Effector memory CD8-positive, alpha-beta T cell (primary cell): Measurements from ENCODE around the gene CD300LF.

ENCODE experiments used
- ATAC-seq: fragments of 150-1000 bp; cut with Tn5 transposase; replicated peaks from 2 replicates; pipeline ENCODE4 v1.10.0; 2021; ENCODE audit warnings: mild to moderate bottlenecking, moderate library complexity
- DNase-seq, 3 experiments: peaks; one replicate each; pipeline ENCODE4 v3.0.0; 2021
- H3K27ac Mint-ChIP-seq, 2 donors: one replicate each; pipeline ENCODE4 v1.8.0; 2022; ENCODE audit warnings: mild to moderate bottlenecking in 2 of 2, mixed read lengths in 2 of 2, moderate library complexity in 2 of 2
- H3K27me3 Mint-ChIP-seq, 2 donors: one replicate each; pipeline ENCODE4 v1.8.0; 2022; ENCODE audit warnings: mixed read lengths in 2 of 2
- H3K36me3 Mint-ChIP-seq: one replicate; pipeline ENCODE4 v1.8.0; 2022; ENCODE audit warnings: mild to moderate bottlenecking, moderate library complexity, mixed read lengths; ENCODE audit not compliant: insufficient read depth
- H3K4me1 Mint-ChIP-seq, 2 donors: one replicate each; pipeline ENCODE4 v1.8.0; 2022; ENCODE audit warnings: low read depth in 2 of 2, mixed read lengths in 2 of 2
- H3K4me3 Mint-ChIP-seq, 2 donors: one replicate each; pipeline ENCODE4 v1.8.0; 2022; ENCODE audit warnings: mild to moderate bottlenecking in 2 of 2, mixed read lengths in 2 of 2, moderate library complexity in 2 of 2
- H3K9me3 Mint-ChIP-seq, 2 donors: one replicate each; pipeline ENCODE4 v1.8.0; 2022; ENCODE audit warnings: mixed read lengths in 2 of 2

CD300LF gene

GRCh38 chr17:74742978-74743545 is 30.3 kb upstream of the CD300LF start:
- no peak for ATAC-seq
- peaks cover 78 to 82% of the 10 kb centered on the region in 2 donors for H3K4me1 Mint-ChIP-seq
- peak overlapping the region; percentile 85 to 89 for H3K27ac Mint-ChIP-seq
- H3K36me3 Mint-ChIP-seq: peaks cover 34% of the 10 kb centered on the region
- no peaks in the 10 kb centered on the region for H3K27me3 Mint-ChIP-seq
- H3K4me3 Mint-ChIP-seq: peak overlapping the region; percentile 86 to 92
- no peak for DNase-seq
- no peaks in the 10 kb centered on the region for H3K9me3 Mint-ChIP-seq

- ATAC-seq: peak; percentile 18
These were observed 29.4 kb upstream of the CD300LF start for GRCh38 chr17:74742153-74742515.

DNA sequence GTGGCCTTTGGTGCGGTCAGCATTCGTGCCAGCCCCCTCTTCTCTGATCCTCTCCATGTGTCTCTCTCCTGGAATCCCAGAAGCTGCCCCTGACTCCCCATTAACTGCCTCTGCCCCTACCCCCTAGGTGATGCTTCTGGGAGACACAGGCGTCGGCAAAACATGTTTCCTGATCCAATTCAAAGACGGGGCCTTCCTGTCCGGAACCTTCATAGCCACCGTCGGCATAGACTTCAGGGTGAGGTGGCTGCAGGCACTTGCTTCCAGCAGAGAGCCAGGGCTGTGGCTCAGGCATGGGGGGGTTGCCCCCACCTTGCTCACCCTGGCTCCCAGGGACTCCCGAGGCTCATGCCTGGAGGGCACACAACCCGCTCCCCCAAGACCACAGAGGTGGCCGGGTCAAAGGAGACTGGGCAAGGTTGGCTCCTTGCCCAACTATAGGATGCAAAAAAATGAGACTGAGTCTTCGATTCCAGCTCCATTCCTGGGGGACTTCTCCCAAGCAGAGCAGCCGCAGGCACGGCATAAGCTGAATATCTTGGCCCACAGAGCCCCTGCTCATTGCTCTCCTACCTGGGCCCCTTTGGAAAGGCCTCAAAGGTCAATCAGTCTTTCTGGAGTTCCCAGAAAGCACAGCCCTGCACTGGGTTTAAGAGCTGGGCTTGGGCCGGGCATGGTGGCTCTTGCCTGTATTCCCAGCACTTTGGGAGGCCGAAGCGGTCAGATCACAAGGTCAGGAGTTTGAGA is 28.1 kb upstream of the CD300LF start:
- DNase-seq: no peak
- no peak for ATAC-seq
- H3K27me3 Mint-ChIP-seq: no peaks in the 10 kb centered on the region
- peaks cover 32% of the 10 kb centered on the region for H3K36me3 Mint-ChIP-seq
- peak overlapping the region; percentile 85 to 89 for H3K27ac Mint-ChIP-seq
- no peaks in the 10 kb centered on the region for H3K9me3 Mint-ChIP-seq
- H3K4me3 Mint-ChIP-seq: peak overlapping the region; percentile 86 to 92
- peaks cover 74 to 76% of the 10 kb centered on the region in 2 donors for H3K4me1 Mint-ChIP-seq

More at GRCh38 chr17:74742153-74742515, 29.4 kb upstream of the CD300LF start:
- DNase-seq: peak in 2 of 3 experiments; percentile 50
- H3K4me3 Mint-ChIP-seq: peak overlapping the region; percentile 86 to 92
- peaks cover 32% of the 10 kb centered on the region for H3K36me3 Mint-ChIP-seq
- peaks cover 77 to 79% of the 10 kb centered on the region in 2 donors for H3K4me1 Mint-ChIP-seq
- H3K9me3 Mint-ChIP-seq: no peaks in the 10 kb centered on the region
- H3K27ac Mint-ChIP-seq: peak overlapping the region; percentile 85 to 89
- H3K27me3 Mint-ChIP-seq: no peaks in the 10 kb centered on the region

DNA sequence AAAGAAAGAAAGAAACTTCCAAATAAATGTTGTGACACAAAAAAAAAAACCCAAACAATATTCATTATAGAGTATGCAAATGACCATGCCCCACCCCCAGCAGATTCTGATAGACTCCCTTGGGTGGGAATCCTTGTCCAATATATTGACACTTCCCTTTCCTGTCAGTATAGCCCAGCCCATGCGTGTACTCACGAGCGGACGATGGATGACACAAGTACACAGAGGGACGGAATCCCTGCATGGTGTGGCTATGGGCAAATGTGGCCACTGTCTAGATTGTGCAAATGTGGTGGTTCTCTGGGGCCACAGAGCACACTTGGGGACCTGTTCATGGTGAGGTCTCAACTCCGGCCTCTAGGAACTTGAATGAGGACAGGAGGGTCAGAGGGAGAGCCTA is 27.4 kb upstream of the CD300LF start:
- DNase-seq (no peak), ATAC-seq (no peak)
- Mint-ChIP-seq H3K4me3 (peak overlapping the region; percentile 86 to 92), H3K36me3 (peaks cover 32% of the 10 kb centered on the region), H3K9me3 (no peaks in the 10 kb centered on the region), H3K27me3 (no peaks in the 10 kb centered on the region), H3K4me1 (peaks cover 73 to 74% of the 10 kb centered on the region in 2 donors), H3K27ac (peak overlapping the region; percentile 83 to 89)

DNA sequence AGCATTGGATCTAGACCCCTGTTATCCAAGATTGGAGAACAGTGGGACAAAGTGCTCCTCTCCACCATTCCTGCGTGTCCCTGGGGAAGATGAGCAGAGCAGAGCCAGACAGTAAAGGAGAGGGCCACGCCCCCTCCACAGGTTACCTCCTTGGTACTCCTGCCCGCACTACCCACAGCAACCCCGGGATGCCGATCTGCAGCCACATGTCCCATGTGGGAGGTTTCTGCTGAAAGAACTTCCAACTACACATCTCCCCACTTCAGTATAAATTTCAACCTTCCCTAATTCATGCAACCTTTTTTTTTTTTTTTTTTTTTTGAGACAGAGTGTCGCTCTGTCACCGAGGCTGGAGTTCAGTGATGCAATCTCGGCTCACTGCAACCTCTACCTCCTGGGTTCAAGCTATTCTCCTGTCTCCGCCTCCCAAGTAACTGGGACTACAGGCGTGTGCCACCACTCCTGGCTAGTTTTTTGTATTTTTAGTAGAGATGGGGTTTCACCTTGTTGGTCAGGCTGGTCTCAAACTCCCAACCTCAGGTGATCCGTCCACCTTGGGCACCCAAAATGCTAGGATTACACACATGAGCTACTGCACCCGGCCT is 26.6 kb upstream of the CD300LF start:
- H3K27ac Mint-ChIP-seq: peak overlapping the region; percentile 86 to 89
- H3K27me3 Mint-ChIP-seq: no peaks in the 10 kb centered on the region
- peaks cover 67 to 73% of the 10 kb centered on the region in 2 donors for H3K4me1 Mint-ChIP-seq
- peak overlapping the region; percentile 86 to 92 for H3K4me3 Mint-ChIP-seq
- ATAC-seq (no peak), DNase-seq (no peak)
- no peaks in the 10 kb centered on the region for H3K9me3 Mint-ChIP-seq
- H3K36me3 Mint-ChIP-seq: peaks cover 28% of the 10 kb centered on the region

GRCh38 chr17:74738051-74738996 is 25.6 kb upstream of the CD300LF start:
- Mint-ChIP-seq H3K9me3 (no peaks in the 10 kb centered on the region), H3K27ac (peak overlapping the region; percentile 86 to 89), H3K27me3 (no peaks in the 10 kb centered on the region), H3K36me3 (peaks cover 23% of the 10 kb centered on the region), H3K4me3 (peak overlapping the region; percentile 86 to 92), H3K4me1 (peaks cover 57 to 63% of the 10 kb centered on the region in 2 donors)
- peak; percentile 83 for ATAC-seq
- peak; percentile 83 to 85 (median 84) for DNase-seq

DNA sequence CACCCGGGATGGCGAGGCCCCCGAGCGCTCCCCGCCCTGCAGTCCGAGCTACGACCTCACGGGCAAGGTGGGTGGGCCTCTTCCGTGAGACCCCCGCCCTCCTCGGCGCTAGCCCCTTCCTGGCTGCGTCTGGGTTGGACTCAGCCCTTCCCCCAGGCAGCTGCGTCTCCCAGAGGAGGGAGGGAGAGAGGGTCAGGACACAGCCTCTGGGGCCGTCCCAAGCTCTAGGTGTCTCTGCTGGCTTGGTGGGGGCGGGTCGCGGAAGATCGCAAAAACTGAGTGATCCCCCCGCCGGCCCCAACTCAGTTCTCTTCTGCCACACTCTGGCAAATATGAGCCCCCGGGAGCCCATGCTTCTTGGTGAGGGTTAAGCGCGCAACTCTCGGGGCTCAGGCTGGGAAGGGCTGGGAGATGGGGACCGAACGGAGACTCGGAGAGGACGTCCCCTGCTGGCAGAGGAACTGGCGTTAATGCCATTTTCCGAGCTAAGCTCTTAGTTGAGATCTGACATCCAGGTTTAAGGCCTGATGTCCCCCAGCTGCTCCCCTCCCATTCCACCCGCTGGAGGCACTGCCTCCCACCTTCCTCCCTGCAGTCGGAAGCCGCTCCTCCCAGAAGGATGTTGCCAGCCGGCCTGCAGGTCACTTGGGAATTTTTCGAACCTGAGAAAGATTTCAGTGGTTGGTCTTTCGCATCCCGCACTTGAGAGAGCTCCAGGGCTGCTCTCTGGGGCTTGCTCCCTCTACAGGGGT is 24.8 kb upstream of the CD300LF start:
- DNase-seq (peak in 1 of 3 experiments; percentile 52), ATAC-seq (peak; percentile 17)
- Mint-ChIP-seq H3K4me3 (peak overlapping the region; percentile 86 to 92), H3K4me1 (peaks cover 48 to 54% of the 10 kb centered on the region in 2 donors), H3K9me3 (no peaks in the 10 kb centered on the region), H3K36me3 (peaks cover 19% of the 10 kb centered on the region), H3K27ac (peak overlapping the region; percentile 86 to 89), H3K27me3 (no peaks in the 10 kb centered on the region)

DNA sequence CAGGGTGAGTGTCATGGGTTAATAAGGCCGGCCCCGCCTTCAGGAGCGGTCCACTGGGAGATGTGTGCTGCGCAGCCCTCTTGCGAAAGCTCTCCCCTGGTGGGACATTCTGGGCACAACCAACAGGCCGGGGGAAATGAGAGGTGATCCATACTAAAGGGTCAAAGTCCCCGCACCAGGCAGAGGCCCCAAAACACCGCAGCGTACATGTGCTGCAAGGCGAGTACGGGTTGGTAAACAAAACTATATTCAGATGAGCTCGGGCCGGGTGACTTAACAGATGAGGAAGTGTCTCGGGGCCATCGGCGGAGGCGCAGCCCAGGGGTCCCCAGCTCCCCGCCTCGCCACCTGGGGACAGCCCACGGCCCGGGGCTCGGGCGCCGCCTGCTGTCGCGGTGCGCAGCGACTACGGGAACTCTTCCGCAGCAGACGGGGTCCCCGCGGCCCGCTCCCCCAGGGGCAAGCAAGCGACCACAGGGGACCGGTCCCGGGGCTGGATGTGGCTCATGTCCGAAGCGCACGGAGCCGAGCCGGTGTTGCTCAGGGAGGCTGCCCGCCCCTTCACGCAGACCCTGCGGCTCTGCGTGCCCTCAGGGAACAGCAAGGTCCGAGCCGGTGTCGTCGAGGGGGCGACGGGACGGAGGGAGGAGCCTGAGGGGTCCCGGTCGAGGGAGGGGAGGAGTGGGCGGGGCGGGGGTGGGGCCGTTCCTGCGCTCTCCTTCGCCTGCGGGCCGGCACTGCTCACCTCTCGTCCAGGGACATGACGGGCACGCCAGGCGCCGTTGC is 24.0 kb upstream of the CD300LF start, which contains the start of gene RAB37:
Gene RAB37, plus strand, starts transcription at position 744 of the 786 bp plus-strand sequence. Its CDS starts 17 bp downstream, at position 761.
- Mint-ChIP-seq H3K27ac (peak within 1 kb of the TSS; percentile 86 to 89), H3K9me3 (no peaks in the 10 kb centered on the region), H3K27me3 (no peaks in the 10 kb centered on the region), H3K4me1 (peaks cover 41 to 47% of the 10 kb centered on the region in 2 donors), H3K4me3 (peak within 1 kb of the TSS; percentile 86 to 92), H3K36me3 (peaks cover 18% of the 10 kb centered on the region)
- ATAC-seq (peak; percentile 19), DNase-seq (peak in 2 of 3 experiments; percentile 52 to 53)

DNA sequence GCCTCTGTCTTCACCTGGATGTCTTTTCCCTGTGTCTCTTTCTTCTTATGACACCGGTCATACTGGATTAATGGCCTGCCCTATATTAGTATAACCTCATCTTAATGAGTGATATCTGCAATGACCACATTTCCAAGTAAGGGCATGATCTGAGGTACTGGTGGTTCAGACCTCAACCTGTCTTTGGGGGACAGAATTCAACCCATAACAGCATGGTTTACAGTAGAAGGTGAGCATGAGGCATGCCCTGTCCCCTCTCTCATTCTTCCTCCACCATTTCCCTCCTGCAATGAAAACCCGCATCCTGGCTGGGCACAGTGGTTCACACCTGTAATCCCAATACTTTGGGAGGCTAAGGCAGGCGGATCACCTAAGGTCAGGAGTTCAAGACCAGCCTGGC is 21.5 kb upstream of the CD300LF start:
- Mint-ChIP-seq H3K9me3 (no peaks in the 10 kb centered on the region), H3K27me3 (no peaks in the 10 kb centered on the region), H3K27ac (no peak overlapping the region), H3K36me3 (peaks cover 9% of the 10 kb centered on the region), H3K4me3 (no peak overlapping the region), H3K4me1 (peaks cover 35% of the 10 kb centered on the region in 2 donors)
- no peak for DNase-seq
- ATAC-seq: no peak

DNA sequence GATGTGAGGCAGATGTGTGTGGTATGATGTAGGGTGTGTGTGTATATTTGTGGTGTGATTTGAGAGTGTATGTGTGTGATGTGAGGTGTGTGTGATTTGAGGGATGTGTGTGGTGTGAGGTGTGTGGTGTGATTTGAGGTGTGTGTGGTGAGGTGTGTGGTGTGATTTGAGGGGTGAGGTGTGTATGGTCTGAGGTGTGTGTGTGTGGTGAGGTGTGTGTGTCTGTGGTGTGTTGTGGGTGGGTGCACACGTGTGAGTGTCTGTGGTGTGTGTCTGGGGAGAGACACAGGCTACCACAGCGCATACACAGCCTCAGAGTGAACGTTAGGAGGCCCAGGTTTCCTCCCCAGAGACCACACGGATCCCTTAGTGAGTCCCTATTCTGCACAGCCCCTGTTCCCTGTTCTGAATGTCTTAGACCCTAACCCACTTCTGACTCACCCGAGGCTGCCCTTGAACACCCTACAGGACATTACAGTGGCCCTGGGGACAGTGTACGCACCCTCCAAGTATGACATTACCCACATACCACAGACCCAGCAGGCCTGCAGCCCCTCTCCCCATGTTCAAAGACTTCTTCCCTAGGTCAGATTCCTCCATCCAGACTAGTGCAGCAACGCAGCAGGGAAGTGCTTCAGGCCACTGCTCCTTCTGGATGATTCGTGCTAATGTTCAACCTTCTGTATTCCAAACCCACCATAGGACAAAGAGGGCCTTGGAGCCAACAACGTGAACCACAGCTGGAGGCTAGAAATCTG is 20.8 kb upstream of the CD300LF start:
- H3K36me3 Mint-ChIP-seq: peaks cover 3% of the 10 kb centered on the region
- H3K4me3 Mint-ChIP-seq: no peak overlapping the region
- no peak overlapping the region for H3K27ac Mint-ChIP-seq
- peaks cover 28% of the 10 kb centered on the region in 2 donors for H3K4me1 Mint-ChIP-seq
- no peaks in the 10 kb centered on the region for H3K9me3 Mint-ChIP-seq
- no peaks in the 10 kb centered on the region for H3K27me3 Mint-ChIP-seq
- DNase-seq: peak in 2 of 3 experiments; percentile 35 to 39
- ATAC-seq: peak; percentile 2
